Measurements from ENCODE around the gene SYNE2.

The SYNE2 gene

GRCh38 chr14:63988579-63988978 lies 135.8 kb downstream of the SYNE2 start:
- no peaks in the 10 kb centered on the region for H3K4me1 ChIP-seq
- no peak for TF ChIP-seq CTCF (IDR thresholded peaks at IDR 0.05; ENCODE audit: low read depth, low read length)
- no peak overlapping the region for H3K4me3 ChIP-seq (ENCODE audit: low read depth, low read length)
- no peaks in the 10 kb centered on the region for H3K9me3 ChIP-seq
- H3K36me3 ChIP-seq, result no peaks in the 10 kb centered on the region; the same call in 1 of the 2 replicates
- H3K27me3 ChIP-seq, result no peaks in the 10 kb centered on the region
- DNase-seq, result no peak

- Histone ChIP-seq H3K4me1 (no peaks in the 10 kb centered on the region), H3K36me3 (no peaks in the 10 kb centered on the region; the same call in 1 of the 2 replicates), H3K27me3 (no peaks in the 10 kb centered on the region), H3K4me3 (ENCODE audit: low read depth, low read length) (no peak overlapping the region), H3K9me3 (no peaks in the 10 kb centered on the region)
- no peak for TF ChIP-seq CTCF (IDR thresholded peaks at IDR 0.05; ENCODE audit: low read depth, low read length)
- DNase-seq, result no peak
Measured at GRCh38 chr14:63991833-63992232, 139.0 kb downstream of the SYNE2 start.

DNA sequence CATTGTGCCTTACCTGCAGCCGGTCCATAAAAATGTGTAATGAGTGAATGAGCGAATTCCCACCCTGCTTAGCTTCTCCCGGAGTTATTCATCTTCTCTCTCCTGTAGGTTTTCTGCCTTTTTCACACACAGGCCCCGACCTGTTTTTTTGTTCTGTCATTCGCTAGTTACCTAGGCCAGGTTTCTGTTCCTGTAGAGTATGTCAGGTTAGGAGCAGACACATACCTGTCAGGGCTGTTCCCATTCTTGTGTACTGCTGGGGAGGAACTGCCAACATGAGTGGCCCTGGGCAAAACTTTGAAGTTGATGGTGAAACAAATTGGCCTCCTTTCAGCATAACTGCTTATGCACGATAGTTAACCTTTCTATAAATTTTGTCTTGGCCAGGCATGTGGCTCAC lies 140.1 kb downstream of the SYNE2 start:
- no peaks in the 10 kb centered on the region for H3K9me3 ChIP-seq
- no peak for TF ChIP-seq CTCF (IDR thresholded peaks at IDR 0.05; ENCODE audit: low read depth, low read length)
- peaks cover 2% of the 10 kb centered on the region; the same call in 1 of the 2 replicates for H3K36me3 ChIP-seq
- DNase-seq, result no peak
- no peak overlapping the region for H3K4me3 ChIP-seq (ENCODE audit: low read depth, low read length)
- no peaks in the 10 kb centered on the region for H3K4me1 ChIP-seq
- H3K27me3 ChIP-seq, result no peaks in the 10 kb centered on the region

DNA sequence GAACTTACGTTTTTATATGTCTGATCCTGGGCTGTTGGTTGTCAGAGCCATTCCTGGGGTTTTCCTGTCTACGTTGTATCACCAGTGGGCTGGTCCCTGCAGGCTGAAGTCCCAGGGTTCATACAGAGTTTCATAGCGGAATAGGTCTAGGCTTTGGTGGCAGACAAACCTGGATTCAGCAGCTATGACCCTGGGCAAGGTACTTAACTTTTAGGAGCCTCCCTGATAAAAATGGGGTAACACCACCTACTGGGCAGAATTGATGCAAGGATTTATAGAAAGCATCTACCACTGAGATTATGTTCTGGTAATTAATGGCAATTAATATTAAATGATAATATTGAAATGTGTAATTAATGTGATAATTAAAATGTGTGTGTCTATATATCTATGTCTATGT lies 141.2 kb downstream of the SYNE2 start:
- DNase-seq, result no peak
- H3K36me3 ChIP-seq, result peaks cover 4% of the 10 kb centered on the region
- no peaks in the 10 kb centered on the region for H3K27me3 ChIP-seq
- no peak overlapping the region for H3K4me3 ChIP-seq (ENCODE audit: low read depth, low read length)
- TF ChIP-seq CTCF (IDR thresholded peaks at IDR 0.05; ENCODE audit: low read depth, low read length), result peak; percentile 30
- no peaks in the 10 kb centered on the region for H3K4me1 ChIP-seq
- no peaks in the 10 kb centered on the region for H3K9me3 ChIP-seq

GRCh38 chr14:63995285-63995684 lies 142.5 kb downstream of the SYNE2 start:
- H3K36me3 ChIP-seq, result peaks cover 4% of the 10 kb centered on the region
- no peak overlapping the region for H3K4me3 ChIP-seq (ENCODE audit: low read depth, low read length)
- DNase-seq, result no peak
- no peak for TF ChIP-seq CTCF (IDR thresholded peaks at IDR 0.05; ENCODE audit: low read depth, low read length)
- H3K9me3 ChIP-seq, result no peaks in the 10 kb centered on the region
- no peaks in the 10 kb centered on the region for H3K4me1 ChIP-seq
- H3K27me3 ChIP-seq, result no peaks in the 10 kb centered on the region

DNA sequence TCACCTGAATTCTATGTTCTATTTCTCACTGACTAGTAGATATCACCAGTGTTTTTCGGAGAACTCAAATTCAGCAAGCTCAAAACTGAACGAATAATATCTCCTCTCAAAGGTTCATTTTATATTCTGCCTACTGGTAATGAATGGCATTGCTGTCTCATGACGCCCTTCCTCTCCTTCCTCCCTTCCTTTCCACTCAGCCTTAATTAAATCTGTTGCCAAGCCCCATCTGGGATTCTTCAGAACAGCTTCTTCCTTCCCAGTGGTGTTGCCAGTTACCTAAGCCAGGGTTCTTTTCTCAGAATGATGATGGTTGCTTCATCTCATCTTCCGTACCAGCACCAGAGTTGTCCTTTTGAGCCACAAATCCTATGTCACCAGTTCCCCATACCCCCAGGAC lies 143.2 kb downstream of the SYNE2 start:
- no peak for DNase-seq
- H3K9me3 ChIP-seq, result no peaks in the 10 kb centered on the region
- no peak for TF ChIP-seq CTCF (IDR thresholded peaks at IDR 0.05; ENCODE audit: low read depth, low read length)
- H3K36me3 ChIP-seq, result peaks cover 4% of the 10 kb centered on the region
- no peak overlapping the region for H3K4me3 ChIP-seq (ENCODE audit: low read depth, low read length)
- H3K4me1 ChIP-seq, result no peaks in the 10 kb centered on the region
- no peaks in the 10 kb centered on the region for H3K27me3 ChIP-seq
